K562 (cell line): Measurements from ENCODE around the gene PLD1. TPM values are rescaled to one million over a fixed set of nuclear protein-coding genes. Genes with fewer than 3 reads are reported as not detected.
A peak's percentile ranks its signal among the peaks of the same experiment; 100 is the strongest.

Experiments
- HNRNPK ChIP-seq: fragments of 200-400 bp; formaldehyde crosslinking; IDR thresholded peaks from one replicate; pipeline ENCODE4 v1.6.1; 2018; ENCODE audit warnings: mild to moderate bottlenecking, low read depth, low read length; ENCODE audit not compliant: poor library complexity, severe bottlenecking
- KLF1 ChIP-seq: fragments of 450-650 bp; IDR thresholded peaks from 2 replicates; pipeline ENCODE4 v1.6.1; 2016; ENCODE audit warnings: missing genetic modification characterization, missing compliant biosample characterization
- RBM22 ChIP-seq: fragments of 200-400 bp; formaldehyde crosslinking; IDR thresholded peaks from 2 replicates; pipeline ENCODE4 v1.6.1; 2018; ENCODE audit warnings: low read length, low read depth; ENCODE audit not compliant: poor library complexity, severe bottlenecking
- RFX7 ChIP-seq: fragments of 250-450 bp; sonication (Bioruptor Pico); IDR thresholded peaks from 2 replicates; pipeline ENCODE4 v1.5.1; 2021; ENCODE audit warnings: mild to moderate bottlenecking
- SMARCB1 ChIP-seq: IDR thresholded peaks from 2 replicates; pipeline ENCODE4 v1.6.1; 2011; ENCODE audit warnings: improper control_type of control experiment, low read depth; ENCODE audit not compliant: insufficient read length
- TFAM ChIP-seq: fragments of 250-450 bp; sonication (Bioruptor Pico); conservative IDR thresholded peaks from 2 replicates; pipeline ENCODE4 v1.5.0; 2021; ENCODE audit warnings: mild to moderate bottlenecking, moderate library complexity
- ZC3H4 ChIP-seq: sonication (generic); formaldehyde crosslinking; IDR thresholded peaks from 2 replicates; pipeline ENCODE4 v1.9.0; 2021; ENCODE audit warnings: missing genetic modification reagents, borderline replicate concordance
- ZFP30 ChIP-seq: fragments of 250-450 bp; sonication (Bioruptor Pico); IDR thresholded peaks from 2 replicates; pipeline ENCODE4 v1.8.0; 2022; ENCODE audit warnings: moderate library complexity, mild to moderate bottlenecking, inconsistent platforms, borderline replicate concordance
- ZFX ChIP-seq: sonication (generic); formaldehyde crosslinking; IDR thresholded peaks from 2 replicates; pipeline ENCODE4 v1.8.0; 2022; ENCODE audit warnings: mild to moderate bottlenecking, missing genetic modification reagents, moderate library complexity
- ZKSCAN1 ChIP-seq: fragments of 150-350 bp; IDR thresholded peaks from 2 replicates; pipeline ENCODE4 v1.6.1; 2016; ENCODE audit warnings: low read depth, low read length
- ZNF324 ChIP-seq: fragments of 250-450 bp; sonication (Bioruptor Pico); IDR thresholded peaks from 2 replicates; pipeline ENCODE4 v1.4.0; 2020; ENCODE audit warnings: mild to moderate bottlenecking
- ZNF644 ChIP-seq: fragments of 200-800 bp; sonication (Bioruptor generic); IDR thresholded peaks from 2 replicates; pipeline ENCODE4 v1.6.1; 2016; ENCODE audit warnings: low read depth, missing genetic modification characterization, missing compliant biosample characterization
- polyA plus RNA-seq, 8 experiments: library from polyadenylated mRNA; depleted of rRNA in 4 of 8; stranded (reverse) in 5 of 8; unstranded in 3 of 8; fragments of >200 nt; fragmentation: Nextera tagmentation in 2 of 8; fragmentation: Illumina TruSeq in 1 of 8; extraction: Ambion mirVana in 2 of 8; extraction: Trizol in 1 of 8; gene quantifications; 2 replicates each; pipeline versions ENCODE4 v1.2.1 to v1.2.3, GENCODE V29; 2011 to 2014; ENCODE audit warnings: inconsistent platforms in 1 of 8, missing spikeins in 1 of 8
- total RNA-seq, 7 experiments: library from RNA; depleted of rRNA in 6 of 7; stranded (reverse); fragments of >200 nt in 6 of 7; fragmentation: Illumina TruSeq in 2 of 7; extraction: Trizol in 2 of 7; gene quantifications; 2 replicates each; pipeline versions ENCODE4 v1.2.1 to v1.2.3, GENCODE V29; 2011 to 2021; ENCODE audit warnings: low replicate concordance in 1 of 7
- TF ChIP-seq, protein P1 (sequence below): fragments of 450-650 bp; IDR thresholded peaks from 2 replicates; pipeline ENCODE4 v1.6.1; 2017; ENCODE audit warnings: antibody characterized with exemption, mild to moderate bottlenecking
- TF ChIP-seq, protein P2 (sequence below): sonication (generic); formaldehyde crosslinking; IDR thresholded peaks from 2 replicates; pipeline ENCODE4 v1.8.0; 2023; ENCODE audit warnings: mild to moderate bottlenecking, missing genetic modification reagents
- TF ChIP-seq, protein P3 (sequence below), 2 experiments: fragments of 450-650 bp; IDR thresholded peaks; 2 replicates each; pipeline ENCODE4 v1.6.1; 2016
- TF ChIP-seq, protein P4 (sequence below), 2 experiments: IDR thresholded peaks; 2 replicates each; pipeline ENCODE4 v1.6.1; 2011; ENCODE audit warnings: borderline replicate concordance in 1 of 2, control low read depth in 1 of 2, low read depth in 1 of 2, low read length in 1 of 2, mild to moderate bottlenecking in 1 of 2, mixed read lengths in 1 of 2, moderate library complexity in 1 of 2; ENCODE audit not compliant: insufficient read depth in 1 of 2, insufficient read length in 1 of 2, poor library complexity in 1 of 2, severe bottlenecking in 1 of 2; ENCODE audit errors: extremely low read depth in 1 of 2

The PLD1 gene
- total and polyA plus RNA-seq, 9 of the 15 experiments (the other 6 are each of a cell fraction or from before 2014, with no cell fraction given): 8.4 to 26.1 (median 18.6) TPM

DNA sequence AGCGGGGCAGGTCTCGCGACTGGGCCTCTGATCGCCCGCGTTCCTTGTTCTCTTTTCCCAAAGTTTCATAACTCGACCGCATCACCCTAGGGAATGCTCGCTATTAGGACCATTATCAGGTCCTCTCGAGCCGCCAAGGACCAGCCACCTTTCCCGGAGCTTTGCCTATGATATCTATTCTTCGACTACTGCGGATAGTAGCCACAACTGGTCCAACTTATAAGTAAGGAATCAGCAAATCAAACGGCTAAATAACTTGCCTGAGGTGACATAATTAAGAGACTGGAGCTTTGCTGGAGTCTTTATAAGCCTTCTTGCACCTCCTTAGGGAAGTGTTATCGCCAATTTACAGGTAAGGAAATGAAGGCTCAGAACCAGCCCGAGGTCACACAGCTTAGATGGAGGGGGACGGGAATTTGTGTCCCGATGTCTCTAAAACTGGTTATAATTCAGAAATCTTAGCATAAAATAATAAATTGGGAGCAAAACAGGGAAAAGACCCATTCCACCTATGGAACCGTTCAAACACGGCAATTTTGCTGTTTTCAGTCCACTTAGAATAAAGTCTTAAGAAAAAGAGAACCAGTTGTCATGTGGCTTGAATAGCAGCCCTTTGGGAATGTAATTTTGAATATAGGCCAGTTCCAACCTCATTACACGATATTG, 479 bp upstream of the PLD1 start (continued):
- TF ChIP-seq, protein P1, sequence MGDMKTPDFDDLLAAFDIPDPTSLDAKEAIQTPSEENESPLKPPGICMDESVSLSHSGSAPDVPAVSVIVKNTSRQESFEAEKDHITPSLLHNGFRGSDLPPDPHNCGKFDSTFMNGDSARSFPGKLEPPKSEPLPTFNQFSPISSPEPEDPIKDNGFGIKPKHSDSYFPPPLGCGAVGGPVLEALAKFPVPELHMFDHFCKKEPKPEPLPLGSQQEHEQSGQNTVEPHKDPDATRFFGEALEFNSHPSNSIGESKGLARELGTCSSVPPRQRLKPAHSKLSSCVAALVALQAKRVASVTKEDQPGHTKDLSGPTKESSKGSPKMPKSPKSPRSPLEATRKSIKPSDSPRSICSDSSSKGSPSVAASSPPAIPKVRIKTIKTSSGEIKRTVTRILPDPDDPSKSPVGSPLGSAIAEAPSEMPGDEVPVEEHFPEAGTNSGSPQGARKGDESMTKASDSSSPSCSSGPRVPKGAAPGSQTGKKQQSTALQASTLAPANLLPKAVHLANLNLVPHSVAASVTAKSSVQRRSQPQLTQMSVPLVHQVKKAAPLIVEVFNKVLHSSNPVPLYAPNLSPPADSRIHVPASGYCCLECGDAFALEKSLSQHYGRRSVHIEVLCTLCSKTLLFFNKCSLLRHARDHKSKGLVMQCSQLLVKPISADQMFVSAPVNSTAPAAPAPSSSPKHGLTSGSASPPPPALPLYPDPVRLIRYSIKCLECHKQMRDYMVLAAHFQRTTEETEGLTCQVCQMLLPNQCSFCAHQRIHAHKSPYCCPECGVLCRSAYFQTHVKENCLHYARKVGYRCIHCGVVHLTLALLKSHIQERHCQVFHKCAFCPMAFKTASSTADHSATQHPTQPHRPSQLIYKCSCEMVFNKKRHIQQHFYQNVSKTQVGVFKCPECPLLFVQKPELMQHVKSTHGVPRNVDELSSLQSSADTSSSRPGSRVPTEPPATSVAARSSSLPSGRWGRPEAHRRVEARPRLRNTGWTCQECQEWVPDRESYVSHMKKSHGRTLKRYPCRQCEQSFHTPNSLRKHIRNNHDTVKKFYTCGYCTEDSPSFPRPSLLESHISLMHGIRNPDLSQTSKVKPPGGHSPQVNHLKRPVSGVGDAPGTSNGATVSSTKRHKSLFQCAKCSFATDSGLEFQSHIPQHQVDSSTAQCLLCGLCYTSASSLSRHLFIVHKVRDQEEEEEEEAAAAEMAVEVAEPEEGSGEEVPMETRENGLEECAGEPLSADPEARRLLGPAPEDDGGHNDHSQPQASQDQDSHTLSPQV: no peak
- TF ChIP-seq TFAM (CRISPR knock-in tag) (no peak), ZNF324 (CRISPR knock-in tag) (no peak), KLF1 (tag) (no peak), RBM22 (no peak), ZFX (CRISPR knock-in tag) (peak; percentile 68), ZNF644 (tag) (no peak), ZKSCAN1 (no peak), RFX7 (CRISPR knock-in tag) (no peak), ZC3H4 (no peak), ZFP30 (no peak), HNRNPK (no peak), SMARCB1 (peak; percentile 7)
- TF ChIP-seq, protein P2, sequence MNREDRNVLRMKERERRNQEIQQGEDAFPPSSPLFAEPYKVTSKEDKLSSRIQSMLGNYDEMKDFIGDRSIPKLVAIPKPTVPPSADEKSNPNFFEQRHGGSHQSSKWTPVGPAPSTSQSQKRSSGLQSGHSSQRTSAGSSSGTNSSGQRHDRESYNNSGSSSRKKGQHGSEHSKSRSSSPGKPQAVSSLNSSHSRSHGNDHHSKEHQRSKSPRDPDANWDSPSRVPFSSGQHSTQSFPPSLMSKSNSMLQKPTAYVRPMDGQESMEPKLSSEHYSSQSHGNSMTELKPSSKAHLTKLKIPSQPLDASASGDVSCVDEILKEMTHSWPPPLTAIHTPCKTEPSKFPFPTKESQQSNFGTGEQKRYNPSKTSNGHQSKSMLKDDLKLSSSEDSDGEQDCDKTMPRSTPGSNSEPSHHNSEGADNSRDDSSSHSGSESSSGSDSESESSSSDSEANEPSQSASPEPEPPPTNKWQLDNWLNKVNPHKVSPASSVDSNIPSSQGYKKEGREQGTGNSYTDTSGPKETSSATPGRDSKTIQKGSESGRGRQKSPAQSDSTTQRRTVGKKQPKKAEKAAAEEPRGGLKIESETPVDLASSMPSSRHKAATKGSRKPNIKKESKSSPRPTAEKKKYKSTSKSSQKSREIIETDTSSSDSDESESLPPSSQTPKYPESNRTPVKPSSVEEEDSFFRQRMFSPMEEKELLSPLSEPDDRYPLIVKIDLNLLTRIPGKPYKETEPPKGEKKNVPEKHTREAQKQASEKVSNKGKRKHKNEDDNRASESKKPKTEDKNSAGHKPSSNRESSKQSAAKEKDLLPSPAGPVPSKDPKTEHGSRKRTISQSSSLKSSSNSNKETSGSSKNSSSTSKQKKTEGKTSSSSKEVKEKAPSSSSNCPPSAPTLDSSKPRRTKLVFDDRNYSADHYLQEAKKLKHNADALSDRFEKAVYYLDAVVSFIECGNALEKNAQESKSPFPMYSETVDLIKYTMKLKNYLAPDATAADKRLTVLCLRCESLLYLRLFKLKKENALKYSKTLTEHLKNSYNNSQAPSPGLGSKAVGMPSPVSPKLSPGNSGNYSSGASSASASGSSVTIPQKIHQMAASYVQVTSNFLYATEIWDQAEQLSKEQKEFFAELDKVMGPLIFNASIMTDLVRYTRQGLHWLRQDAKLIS (CRISPR knock-in tag): 0 out of 2 replicates have a peak, but pooled peaks have one; percentile 16
- TF ChIP-seq, protein P3, sequence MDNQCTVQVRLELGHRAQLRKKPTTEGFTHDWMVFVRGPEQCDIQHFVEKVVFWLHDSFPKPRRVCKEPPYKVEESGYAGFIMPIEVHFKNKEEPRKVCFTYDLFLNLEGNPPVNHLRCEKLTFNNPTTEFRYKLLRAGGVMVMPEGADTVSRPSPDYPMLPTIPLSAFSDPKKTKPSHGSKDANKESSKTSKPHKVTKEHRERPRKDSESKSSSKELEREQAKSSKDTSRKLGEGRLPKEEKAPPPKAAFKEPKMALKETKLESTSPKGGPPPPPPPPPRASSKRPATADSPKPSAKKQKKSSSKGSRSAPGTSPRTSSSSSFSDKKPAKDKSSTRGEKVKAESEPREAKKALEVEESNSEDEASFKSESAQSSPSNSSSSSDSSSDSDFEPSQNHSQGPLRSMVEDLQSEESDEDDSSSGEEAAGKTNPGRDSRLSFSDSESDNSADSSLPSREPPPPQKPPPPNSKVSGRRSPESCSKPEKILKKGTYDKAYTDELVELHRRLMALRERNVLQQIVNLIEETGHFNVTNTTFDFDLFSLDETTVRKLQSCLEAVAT (IDR thresholded peaks at IDR 0.05): 0 out of 4 replicates have a peak, but pooled peaks of 1 of the 2 experiments have one; percentile 10
- TF ChIP-seq, protein P4, sequence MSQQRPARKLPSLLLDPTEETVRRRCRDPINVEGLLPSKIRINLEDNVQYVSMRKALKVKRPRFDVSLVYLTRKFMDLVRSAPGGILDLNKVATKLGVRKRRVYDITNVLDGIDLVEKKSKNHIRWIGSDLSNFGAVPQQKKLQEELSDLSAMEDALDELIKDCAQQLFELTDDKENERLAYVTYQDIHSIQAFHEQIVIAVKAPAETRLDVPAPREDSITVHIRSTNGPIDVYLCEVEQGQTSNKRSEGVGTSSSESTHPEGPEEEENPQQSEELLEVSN (IDR thresholded peaks at IDR 0.05; ENCODE audit: borderline replicate concordance in 1 of 2, extremely low read depth in 1 of 2, insufficient read depth in 1 of 2, insufficient read length in 1 of 2, low read depth in 1 of 2, low read length in 1 of 2, poor library complexity in 1 of 2, severe bottlenecking in 1 of 2): no peak
